ENCODE measurements around the gene GID4. TPM values are rescaled to one million over a fixed set of nuclear protein-coding genes. Genes with fewer than 3 reads are reported as not detected.

Gene GID4
- total RNA-seq, 4 donors from 2014 or later, result 13.9 to 23.5 (median 17.6) TPM

DNA sequence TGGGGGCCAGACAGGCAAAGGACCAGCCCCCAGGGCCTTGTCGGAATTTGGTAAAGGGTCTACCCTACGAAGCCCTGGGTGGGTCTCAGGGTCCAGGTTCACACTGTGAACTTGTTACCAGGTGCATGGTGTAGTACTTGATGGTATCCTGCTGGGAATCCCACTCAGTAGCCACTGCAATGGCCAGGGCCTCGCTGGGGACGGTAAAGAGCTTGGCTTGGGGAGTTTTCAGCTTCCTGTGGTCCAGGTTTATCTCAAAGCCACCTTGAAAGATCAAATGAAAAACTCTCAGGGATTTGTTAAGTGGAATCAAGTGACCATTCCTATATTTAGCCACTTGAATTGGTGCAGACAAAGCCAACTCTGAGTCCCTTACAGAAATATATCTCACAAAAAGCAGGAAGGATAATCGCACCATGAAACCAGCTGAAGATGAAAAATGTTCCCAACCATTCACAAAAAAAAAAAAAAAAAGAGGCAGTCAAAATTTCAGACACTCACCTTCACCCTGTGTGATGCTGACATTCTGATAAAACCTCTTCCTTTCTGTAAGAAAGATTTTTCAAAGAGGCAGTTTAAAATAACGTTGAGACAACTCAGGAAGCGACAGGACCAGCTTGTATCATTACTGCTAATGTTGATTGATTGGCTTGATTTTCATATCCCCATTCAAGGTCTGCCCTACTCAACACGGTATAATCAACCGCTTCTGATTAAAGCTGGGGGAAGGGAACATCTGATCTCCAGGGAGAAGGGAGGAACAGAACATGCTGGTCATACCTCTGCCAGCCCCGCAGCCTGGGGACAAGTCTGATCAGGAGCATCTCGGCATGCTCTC, 10.9 kb upstream of the GID4 start:
- no peak for DNase-seq (ENCODE audit: low spot score in 2 of 2)
- no peaks in the 10 kb centered on the region for H3K27me3 ChIP-seq
- H3K27ac ChIP-seq, result no peak overlapping the region
- 59% methylated on average over 11 of the region's 11 CpGs for WGBS
- H3K9me3 ChIP-seq, result no peaks in the 10 kb centered on the region
- no peak for TF ChIP-seq POLR2AphosphoS5 (IDR thresholded peaks at IDR 0.05)
- TF ChIP-seq POLR2A (IDR thresholded peaks at IDR 0.05), result no peak
- TF ChIP-seq EP300 (IDR thresholded peaks at IDR 0.05), result no peak
- TF ChIP-seq, protein P1, sequence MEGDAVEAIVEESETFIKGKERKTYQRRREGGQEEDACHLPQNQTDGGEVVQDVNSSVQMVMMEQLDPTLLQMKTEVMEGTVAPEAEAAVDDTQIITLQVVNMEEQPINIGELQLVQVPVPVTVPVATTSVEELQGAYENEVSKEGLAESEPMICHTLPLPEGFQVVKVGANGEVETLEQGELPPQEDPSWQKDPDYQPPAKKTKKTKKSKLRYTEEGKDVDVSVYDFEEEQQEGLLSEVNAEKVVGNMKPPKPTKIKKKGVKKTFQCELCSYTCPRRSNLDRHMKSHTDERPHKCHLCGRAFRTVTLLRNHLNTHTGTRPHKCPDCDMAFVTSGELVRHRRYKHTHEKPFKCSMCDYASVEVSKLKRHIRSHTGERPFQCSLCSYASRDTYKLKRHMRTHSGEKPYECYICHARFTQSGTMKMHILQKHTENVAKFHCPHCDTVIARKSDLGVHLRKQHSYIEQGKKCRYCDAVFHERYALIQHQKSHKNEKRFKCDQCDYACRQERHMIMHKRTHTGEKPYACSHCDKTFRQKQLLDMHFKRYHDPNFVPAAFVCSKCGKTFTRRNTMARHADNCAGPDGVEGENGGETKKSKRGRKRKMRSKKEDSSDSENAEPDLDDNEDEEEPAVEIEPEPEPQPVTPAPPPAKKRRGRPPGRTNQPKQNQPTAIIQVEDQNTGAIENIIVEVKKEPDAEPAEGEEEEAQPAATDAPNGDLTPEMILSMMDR (IDR thresholded peaks at IDR 0.05), result no peak
- H3K4me3 ChIP-seq, result no peak overlapping the region
- peaks cover 10% of the 10 kb centered on the region for H3K36me3 ChIP-seq
- peaks cover 38% of the 10 kb centered on the region for H3K4me1 ChIP-seq

DNA sequence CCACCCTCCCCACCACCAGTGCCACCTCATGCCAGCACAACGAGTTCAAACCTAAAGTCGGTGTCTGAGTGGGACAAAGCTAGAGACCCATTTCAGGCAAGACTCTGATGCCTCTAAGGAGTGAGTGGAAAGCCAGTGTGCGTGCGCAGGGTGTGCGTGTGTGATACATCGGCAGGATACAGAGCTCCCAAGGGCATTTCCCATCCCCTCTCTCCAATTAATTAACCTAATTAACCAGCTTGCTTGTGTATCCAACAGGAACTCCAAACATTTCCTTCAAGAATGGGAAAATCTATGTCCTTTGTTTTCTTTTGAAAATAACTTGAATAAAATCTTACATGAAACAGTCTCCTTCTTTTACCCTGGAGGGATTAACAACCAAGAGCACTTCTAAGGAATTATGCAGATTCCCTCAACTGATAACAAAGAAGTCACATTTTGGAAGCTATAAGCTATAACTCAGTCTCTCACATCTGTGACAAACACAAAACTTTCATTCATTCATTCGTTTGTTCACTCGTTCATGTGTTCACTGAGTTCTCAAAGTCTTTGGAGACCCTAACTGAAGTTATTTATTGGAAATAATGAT, 10.2 kb upstream of the GID4 start:
- H3K9me3 ChIP-seq, result no peaks in the 10 kb centered on the region
- H3K4me1 ChIP-seq, result peaks cover 41% of the 10 kb centered on the region
- H3K4me3 ChIP-seq, result no peak overlapping the region
- H3K27ac ChIP-seq, result no peak overlapping the region
- DNase-seq (ENCODE audit: low spot score in 2 of 2), result no peak
- 52% methylated on average over 8 of the region's 8 CpGs for WGBS
- no peaks in the 10 kb centered on the region for H3K27me3 ChIP-seq
- H3K36me3 ChIP-seq, result peaks cover 10% of the 10 kb centered on the region
- TF ChIP-seq EP300 (IDR thresholded peaks at IDR 0.05), result no peak
- TF ChIP-seq, protein P1 (IDR thresholded peaks at IDR 0.05), result no peak
- no peak for TF ChIP-seq POLR2AphosphoS5 (IDR thresholded peaks at IDR 0.05)
- no peak for TF ChIP-seq POLR2A (IDR thresholded peaks at IDR 0.05)

DNA sequence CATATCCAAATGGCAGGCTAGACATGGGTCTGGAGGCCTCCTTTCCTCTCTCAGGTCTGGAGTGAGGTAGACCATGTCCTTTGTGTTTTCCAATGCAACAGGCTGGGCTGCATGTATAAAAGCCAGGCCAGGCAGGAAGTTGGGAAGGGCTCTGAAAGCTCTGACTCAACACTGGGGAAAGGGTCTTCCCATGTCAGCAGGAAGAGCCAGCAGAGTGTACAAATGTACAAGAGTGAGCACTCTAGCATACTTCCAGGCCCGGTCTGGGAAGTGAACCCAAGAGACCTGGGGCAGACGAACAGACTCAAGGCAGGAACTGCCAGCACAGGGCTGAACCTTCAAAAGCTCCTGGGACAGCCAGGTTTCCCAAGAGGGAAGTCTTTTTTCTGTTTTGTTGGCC, 7.3 kb upstream of the GID4 start:
- Histone ChIP-seq H3K4me3 (no peak overlapping the region), H3K9me3 (no peaks in the 10 kb centered on the region), H3K36me3 (peaks cover 6% of the 10 kb centered on the region), H3K27me3 (no peaks in the 10 kb centered on the region), H3K4me1 (peaks cover 28% of the 10 kb centered on the region), H3K27ac (no peak overlapping the region)
- no peak for DNase-seq (ENCODE audit: low spot score in 2 of 2)
- no peak for TF ChIP-seq POLR2AphosphoS5 (IDR thresholded peaks at IDR 0.05)
- TF ChIP-seq, protein P1 (IDR thresholded peaks at IDR 0.05), result no peak
- no peak for TF ChIP-seq EP300 (IDR thresholded peaks at IDR 0.05)
- TF ChIP-seq POLR2A (IDR thresholded peaks at IDR 0.05), result no peak
- WGBS, result 49% methylated on average over 2 of the region's 2 CpGs

DNA sequence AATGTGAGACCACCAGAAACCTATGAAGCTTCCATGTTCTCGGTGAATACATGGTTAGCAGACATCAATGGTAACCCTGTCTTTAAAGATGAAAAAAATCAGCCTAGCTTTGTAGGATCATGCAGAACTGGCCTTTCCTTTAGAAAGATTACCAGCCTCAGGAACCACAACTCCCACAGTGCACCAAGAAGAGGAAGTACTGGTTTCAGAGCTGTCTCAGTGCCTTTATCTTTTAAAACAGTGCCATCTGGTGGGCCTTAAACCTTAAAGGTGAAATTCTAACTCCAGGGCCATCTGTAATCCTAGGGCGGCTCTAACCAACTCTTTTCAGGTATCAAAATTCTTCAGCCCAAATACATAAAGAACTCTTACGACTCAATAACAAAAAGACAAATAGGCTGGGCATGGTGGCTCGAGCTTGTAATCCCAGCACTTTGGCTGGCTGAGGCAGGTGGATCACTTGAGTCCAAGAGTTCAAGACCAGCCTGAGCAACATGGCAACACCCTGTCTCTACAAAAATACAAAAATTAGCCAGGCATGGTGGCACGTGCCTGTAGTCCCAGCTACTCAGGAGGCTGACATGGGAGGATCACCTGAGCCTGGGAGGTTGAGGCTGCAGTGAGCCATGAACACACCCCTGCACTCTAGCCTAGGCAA, 5.6 kb upstream of the GID4 start:
- WGBS, result 23% methylated on average over 5 of the region's 5 CpGs
- Histone ChIP-seq H3K27ac (no peak overlapping the region), H3K4me1 (peaks cover 37% of the 10 kb centered on the region), H3K36me3 (no peaks in the 10 kb centered on the region), H3K4me3 (no peak overlapping the region), H3K27me3 (no peaks in the 10 kb centered on the region), H3K9me3 (no peaks in the 10 kb centered on the region)
- TF ChIP-seq, protein P1 (IDR thresholded peaks at IDR 0.05), result peak; percentile 42 to 67
- no peak for TF ChIP-seq EP300 (IDR thresholded peaks at IDR 0.05)
- DNase-seq (ENCODE audit: low spot score in 2 of 2), result no peak

DNA sequence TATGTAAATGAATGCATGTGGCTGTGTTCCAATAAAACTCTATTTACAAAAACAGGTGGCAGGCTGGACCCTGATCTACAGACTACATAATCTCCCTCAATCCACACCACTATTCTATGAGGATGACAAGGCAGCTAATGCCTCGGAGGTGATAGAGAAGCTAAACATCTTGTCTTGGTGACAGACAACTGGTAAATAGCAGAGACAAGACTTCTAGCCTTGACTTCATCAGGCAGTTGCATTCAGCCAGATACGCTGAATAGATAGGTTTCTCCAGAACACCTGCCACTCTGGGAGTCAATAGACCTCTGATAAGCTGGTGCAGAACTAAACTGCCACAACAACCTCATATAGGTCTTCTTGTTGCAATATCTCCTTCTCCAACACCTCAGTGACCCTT, 3.5 kb upstream of the GID4 start:
- 76% methylated on average over 2 of the region's 2 CpGs for WGBS
- Histone ChIP-seq H3K27ac (no peak overlapping the region), H3K4me3 (no peak overlapping the region), H3K9me3 (no peaks in the 10 kb centered on the region), H3K4me1 (peaks cover 40% of the 10 kb centered on the region), H3K36me3 (no peaks in the 10 kb centered on the region), H3K27me3 (no peaks in the 10 kb centered on the region)
- no peak for DNase-seq (ENCODE audit: low spot score in 2 of 2)
- TF ChIP-seq POLR2AphosphoS5 (IDR thresholded peaks at IDR 0.05) (no peak), EP300 (IDR thresholded peaks at IDR 0.05) (no peak), POLR2A (IDR thresholded peaks at IDR 0.05) (no peak)
- TF ChIP-seq, protein P1 (IDR thresholded peaks at IDR 0.05), result no peak
